ENCODE data around the gene BCAN. TPM values are rescaled to one million over a fixed set of nuclear protein-coding genes. Genes with fewer than 3 reads are reported as not detected.
A peak's percentile ranks its signal among the peaks of the same experiment; 100 is the strongest.

BCAN gene
- total RNA-seq, 1 donor from 2014 or later = 0.16 TPM

DNA sequence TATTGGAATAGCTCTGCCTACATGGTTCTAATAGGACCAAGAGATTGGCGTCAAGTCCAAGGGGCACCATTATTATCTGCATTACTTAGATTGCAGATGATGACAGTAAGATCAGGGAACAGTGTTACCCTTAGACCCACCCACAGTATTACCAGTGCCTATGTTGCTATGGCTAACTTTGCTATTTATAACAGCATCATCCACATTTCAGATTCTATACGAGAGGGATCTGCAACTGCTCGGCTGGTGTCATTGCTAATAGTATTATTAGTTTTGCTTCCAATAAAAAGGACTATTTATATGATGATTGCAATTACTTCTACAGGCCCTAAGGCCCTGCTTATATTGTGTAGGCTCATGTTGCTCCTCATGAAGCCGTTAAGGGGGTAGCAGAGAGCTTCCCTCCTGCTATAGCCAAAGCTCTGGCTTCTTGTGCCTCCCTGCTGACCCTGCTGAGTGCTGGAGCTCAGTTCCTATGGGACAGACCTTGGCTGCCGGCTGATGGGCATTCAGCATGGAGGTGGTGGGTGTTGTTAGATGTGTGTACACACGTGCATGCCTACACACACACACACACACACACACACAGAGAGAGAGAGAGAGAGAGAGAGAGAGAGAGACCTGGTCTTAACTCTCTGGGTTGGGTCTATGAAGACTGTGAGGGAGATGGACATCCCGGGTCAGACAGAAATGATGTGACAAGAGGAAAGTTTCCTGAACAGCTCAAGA lies 1.3 kb downstream of the BCAN start:
- DNase-seq (ENCODE audit: low spot score) = no peak

DNA sequence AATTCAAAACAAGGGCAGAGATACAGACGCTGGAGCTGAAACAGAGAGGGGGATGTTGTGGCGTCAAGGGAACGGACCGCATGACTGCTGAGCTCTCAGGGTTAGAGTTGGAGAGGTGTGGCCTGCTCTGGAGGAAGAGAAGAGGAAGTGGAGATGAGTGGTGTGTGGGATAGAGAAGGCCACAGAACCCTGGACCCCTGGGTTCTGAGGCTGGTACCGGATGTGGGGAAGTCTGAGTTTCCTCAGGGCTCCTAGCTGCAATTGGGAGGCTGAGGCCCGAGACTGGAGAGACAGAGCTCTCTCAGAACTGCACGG lies 1.8 kb downstream of the BCAN start:
- DNase-seq (ENCODE audit: low spot score) = no peak

- DNase-seq (ENCODE audit: low spot score) = no peak
Measured at GRCh38 chr1:156644146-156644545, 2.2 kb downstream of the BCAN start.

GRCh38 chr1:156644640-156645039 lies 2.7 kb downstream of the BCAN start:
- no peak for DNase-seq (ENCODE audit: low spot score)

GRCh38 chr1:156645056-156645455 lies 3.1 kb downstream of the BCAN start:
- DNase-seq (ENCODE audit: low spot score) = no peak

DNA sequence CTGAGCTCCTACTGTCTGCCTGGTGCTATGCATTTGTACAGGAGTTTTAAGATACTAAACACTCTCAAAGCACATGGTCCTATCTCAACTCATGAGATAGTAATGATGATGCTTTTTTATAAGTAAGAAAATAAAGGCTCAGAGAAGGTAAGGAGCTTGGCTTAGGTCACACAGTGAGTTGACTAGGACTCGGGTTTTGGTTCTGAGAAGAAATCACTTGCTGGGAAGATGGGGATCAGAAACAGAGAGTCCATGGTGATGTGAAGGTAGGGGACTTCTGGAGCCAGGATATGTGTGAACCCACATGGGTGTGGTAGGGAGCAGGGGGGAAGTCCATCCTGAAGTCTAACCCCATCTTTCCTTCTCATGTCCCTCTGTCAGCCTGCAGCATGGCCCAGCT lies 3.7 kb downstream of the BCAN start:
- DNase-seq (ENCODE audit: low spot score) = no peak

DNA sequence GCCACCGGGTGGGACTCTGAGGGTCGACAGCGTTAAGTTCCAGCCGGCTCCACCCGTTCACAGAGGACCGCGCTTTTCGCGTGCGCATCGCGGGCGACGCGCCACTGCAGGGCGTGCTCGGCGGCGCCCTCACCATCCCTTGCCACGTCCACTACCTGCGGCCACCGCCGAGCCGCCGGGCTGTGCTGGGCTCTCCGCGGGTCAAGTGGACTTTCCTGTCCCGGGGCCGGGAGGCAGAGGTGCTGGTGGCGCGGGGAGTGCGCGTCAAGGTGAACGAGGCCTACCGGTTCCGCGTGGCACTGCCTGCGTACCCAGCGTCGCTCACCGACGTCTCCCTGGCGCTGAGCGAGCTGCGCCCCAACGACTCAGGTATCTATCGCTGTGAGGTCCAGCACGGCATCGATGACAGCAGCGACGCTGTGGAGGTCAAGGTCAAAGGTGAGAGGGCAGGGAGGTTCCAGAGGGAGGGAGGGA lies 4.9 kb downstream of the BCAN start:
- DNase-seq (ENCODE audit: low spot score) = no peak

- DNase-seq (ENCODE audit: low spot score) = no peak
Measured at GRCh38 chr1:156647351-156647750, 5.4 kb downstream of the BCAN start.

- no peak for DNase-seq (ENCODE audit: low spot score)
Measured at GRCh38 chr1:156648496-156648895, 6.6 kb downstream of the BCAN start.

DNA sequence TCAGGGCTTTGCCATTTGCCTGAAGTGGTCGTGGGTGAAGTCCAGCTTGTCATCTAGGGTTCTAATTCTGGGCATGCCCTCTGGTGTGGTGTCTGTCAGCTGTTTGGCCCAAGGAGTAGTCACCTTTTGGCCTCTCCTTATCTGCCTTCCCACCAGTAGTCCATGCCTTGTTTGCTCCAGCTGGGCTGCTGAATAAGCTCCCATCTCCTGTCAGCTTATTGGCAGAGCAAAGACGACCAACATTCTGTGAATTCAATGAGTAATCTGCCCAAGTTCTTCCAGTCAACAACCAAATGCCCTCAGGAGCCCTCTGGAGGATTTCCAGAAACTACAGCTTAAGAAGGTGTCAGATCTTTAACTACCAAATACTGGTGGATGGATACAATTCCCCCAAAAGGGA lies 7.0 kb downstream of the BCAN start:
- DNase-seq (ENCODE audit: low spot score) = no peak

DNA sequence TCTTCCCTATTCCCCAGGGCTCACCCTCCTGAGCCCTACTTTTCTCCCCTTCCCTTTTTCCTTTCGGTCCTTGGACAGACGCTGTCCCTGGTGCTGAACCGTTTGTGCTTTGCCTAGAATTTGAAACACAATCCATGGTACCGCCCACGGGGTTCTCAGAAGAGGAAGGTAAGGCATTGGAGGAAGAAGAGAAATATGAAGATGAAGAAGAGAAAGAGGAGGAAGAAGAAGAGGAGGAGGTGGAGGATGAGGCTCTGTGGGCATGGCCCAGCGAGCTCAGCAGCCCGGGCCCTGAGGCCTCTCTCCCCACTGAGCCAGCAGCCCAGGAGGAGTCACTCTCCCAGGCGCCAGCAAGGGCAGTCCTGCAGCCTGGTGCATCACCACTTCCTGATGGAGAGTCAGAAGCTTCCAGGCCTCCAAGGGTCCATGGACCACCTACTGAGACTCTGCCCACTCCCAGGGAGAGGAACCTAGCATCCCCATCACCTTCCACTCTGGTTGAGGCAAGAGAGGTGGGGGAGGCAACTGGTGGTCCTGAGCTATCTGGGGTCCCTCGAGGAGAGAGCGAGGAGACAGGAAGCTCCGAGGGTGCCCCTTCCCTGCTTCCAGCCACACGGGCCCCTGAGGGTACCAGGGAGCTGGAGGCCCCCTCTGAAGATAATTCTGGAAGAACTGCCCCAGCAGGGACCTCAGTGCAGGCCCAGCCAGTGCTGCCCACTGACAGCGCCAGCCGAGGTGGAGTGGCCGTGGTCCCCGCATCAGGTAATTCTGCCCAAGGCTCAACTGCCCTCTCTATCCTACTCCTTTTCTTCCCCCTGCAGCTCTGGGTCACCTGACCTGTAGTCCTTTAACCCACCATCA lies 10.4 kb downstream of the BCAN start:
- DNase-seq (ENCODE audit: low spot score) = no peak

DNA sequence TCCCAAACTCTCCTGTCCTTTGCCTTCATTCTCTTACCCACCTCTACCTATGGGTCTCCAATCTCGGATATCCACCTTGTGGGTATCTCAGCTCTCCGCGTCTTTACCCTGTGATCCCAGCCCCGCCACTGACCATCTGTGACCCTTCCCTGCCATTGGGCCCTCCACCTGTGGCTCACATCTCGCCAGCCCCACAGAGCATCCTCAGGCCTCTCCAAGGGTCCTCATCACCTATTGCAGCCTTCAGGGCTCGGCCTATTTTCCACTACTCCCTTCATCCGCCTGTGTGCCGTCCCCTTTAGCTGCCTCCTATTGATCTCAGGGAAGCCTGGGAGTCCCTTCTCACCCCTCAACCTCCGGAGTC lies 11.1 kb downstream of the BCAN start:
- DNase-seq (ENCODE audit: low spot score) = no peak

DNA sequence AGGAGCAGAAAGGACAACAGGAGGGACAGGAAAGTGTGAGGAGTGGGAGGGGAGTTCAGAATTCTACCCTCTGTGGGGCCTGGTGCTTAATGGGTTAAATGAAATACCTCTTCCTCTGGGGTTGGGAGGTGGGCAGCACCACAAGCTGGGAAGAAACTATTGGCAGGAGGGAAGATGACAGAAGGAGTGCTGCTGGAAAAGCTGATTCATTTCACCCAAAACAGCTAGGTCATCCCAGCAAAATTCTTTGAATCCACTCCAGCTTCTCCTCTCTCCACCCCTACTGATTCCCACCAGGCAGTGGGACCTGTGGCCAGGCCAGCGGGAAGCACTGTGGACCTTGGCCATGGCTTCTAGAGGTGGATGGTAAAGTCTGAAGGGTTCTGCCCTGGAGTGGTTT lies 12.8 kb downstream of the BCAN start:
- no peak for DNase-seq (ENCODE audit: low spot score)

DNA sequence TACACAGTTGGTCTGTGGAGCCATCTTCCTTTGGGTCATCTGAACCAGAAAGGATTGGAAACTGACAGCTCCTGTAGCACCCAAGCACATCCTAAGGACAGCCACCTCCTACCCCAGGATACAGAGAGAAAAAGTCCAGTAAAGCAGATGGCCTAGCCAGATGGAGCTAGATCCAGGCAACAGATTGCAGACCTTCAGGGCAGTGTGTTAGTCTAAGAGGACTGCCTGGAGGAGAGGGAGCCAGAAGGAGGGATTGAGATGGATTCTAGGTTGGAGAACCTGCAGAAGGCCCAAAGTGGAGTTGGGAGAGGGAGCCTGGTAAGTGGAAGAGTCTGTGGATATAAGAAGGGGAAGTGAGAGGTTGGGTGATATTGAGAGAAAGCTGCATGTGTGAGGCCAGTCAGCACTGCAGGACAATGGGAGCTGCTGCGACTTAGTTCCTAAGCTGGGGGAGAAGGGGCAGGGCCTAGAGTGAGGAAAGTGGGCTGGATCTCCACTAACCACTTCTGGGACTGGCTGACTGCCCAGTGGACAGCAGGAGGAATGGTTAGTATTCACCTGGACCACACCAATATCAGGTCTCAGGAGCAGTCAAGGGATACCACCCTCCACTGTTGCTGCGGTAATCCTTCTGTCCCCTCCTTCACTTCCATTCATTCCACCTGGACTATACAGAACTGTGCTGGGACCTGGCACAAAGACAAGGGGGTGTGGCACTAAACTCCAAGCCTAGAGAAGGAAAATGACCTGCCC lies 13.4 kb downstream of the BCAN start:
- DNase-seq (ENCODE audit: low spot score) = no peak

DNA sequence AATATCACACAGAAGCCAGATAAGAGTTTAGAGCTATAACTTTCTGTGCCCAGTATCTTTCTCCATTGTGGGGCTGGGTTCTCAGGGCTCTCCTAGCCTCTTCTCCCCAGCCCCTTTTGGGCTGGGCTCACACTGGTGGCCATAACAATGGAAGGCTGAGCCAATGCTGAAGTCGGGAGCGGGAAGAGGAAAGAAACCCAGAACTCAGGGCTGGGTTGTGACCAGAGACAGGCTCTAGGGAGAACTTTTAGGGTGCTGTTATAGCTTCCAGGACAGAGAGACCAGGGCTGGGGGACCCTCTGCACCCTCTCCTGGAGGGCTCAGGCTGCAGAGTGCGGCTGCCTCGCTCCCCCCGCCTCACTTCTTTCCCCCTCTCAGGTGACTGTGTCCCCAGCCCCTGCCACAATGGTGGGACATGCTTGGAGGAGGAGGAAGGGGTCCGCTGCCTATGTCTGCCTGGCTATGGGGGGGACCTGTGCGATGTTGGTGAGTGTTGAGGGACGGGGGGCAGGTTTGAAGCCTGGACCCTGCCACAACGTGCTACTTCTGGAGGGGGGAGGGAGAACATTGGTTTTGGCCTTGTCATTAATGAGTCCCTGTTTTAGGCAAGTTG lies 14.1 kb downstream of the BCAN start:
- DNase-seq (ENCODE audit: low spot score) = no peak

GRCh38 chr1:156656806-156657740 lies 15.2 kb downstream of the BCAN start:
- peak; percentile 93 for DNase-seq (ENCODE audit: low spot score)

DNA sequence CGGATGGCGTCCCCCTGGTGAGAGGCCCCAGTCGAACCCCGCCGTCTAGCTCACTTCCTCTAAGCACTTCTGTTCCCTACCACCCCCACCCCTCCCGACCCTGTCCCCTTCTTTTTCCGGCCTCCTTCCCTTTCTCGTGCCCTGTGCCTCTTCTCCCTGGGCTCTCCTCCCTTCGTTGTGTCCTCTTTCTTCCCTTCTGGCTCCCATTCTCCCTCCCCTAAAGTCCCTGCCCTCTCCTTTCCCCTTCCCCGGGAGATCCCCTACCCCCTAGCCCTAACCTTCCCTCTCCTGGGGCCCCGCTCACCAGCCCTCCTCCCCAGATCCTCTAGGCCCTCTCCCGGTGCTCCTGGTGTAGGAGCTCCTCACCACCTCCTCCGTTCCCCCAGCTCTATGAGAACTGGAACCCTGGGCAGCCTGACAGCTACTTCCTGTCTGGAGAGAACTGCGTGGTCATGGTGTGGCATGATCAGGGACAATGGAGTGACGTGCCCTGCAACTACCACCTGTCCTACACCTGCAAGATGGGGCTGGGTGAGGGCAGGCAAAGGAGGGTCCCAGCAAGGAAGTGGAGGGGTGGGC lies 15.9 kb downstream of the BCAN start:
- no peak for DNase-seq (ENCODE audit: low spot score)

DNA sequence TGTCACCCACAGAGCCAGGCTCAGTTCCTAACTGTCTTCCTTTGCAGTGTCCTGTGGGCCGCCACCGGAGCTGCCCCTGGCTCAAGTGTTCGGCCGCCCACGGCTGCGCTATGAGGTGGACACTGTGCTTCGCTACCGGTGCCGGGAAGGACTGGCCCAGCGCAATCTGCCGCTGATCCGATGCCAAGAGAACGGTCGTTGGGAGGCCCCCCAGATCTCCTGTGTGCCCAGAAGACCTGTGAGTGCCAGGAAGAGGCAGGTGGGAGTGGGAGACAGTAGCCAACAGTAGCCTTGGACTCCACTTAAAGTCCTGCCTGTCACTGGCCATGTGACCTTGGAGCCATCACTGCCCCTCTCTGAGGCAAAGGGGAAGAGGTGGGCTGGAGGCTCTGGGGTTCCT lies 16.6 kb downstream of the BCAN start:
- DNase-seq (ENCODE audit: low spot score) = no peak

DNA sequence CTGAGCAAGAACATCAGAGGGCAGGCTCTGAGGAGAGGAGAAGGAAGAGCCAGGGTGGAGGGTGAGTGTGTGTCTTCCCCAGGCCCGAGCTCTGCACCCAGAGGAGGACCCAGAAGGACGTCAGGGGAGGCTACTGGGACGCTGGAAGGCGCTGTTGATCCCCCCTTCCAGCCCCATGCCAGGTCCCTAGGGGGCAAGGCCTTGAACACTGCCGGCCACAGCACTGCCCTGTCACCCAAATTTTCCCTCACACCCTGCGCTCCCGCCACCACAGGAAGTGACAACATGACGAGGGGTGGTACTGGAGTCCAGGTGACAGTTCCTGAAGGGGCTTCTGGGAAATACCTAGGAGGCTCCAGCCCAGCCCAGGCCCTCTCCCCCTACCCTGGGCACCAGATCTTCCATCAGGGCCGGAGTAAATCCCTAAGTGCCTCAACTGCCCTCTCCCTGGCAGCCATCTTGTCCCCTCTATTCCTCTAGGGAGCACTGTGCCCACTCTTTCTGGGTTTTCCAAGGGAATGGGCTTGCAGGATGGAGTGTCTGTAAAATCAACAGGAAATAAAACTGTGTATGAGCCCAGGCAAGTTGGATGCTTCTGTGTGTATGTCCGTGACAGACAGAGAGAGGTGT lies 17.1 kb downstream of the BCAN start:
- DNase-seq (ENCODE audit: low spot score) = no peak

DNA sequence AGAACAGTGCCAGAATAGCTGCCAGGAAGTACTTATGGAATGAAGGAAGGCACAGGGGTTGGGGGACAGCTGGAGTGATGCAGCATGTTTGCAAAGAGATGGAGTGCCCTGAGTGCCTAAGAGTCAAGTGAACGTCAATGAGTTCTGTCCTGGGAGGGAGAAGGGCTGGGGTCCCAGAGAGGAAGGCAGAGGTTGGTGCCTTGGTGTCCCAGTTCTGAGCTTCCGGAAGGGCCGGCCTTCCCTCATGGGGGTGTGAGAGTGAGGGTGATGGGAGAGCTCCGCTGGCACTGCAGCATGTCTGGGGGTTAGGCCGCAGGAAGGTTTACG lies 17.7 kb downstream of the BCAN start:
- DNase-seq (ENCODE audit: low spot score) = no peak
